T follicular helper cell (primary cell): ENCODE measurements around the gene PGAP1.

ENCODE experiments used
- DNase-seq: peaks from one replicate; pipeline ENCODE4 v3.0.0-alpha.2; 2020; ENCODE audit warnings: low read depth

Gene PGAP1

GRCh38 chr2:196884368-196884767, 42.1 kb downstream of the PGAP1 start:
- DNase-seq, result no peak

GRCh38 chr2:196876364-196876763, 50.1 kb downstream of the PGAP1 start:
- DNase-seq, result no peak

GRCh38 chr2:196875414-196875813, 51.1 kb downstream of the PGAP1 start:
- no peak for DNase-seq

- DNase-seq, result no peak
Observed at GRCh38 chr2:196873511-196873910, 53.0 kb downstream of the PGAP1 start.

GRCh38 chr2:196854629-196855028, 71.9 kb downstream of the PGAP1 start:
- DNase-seq, result no peak

- DNase-seq, result no peak
Observed at GRCh38 chr2:196853301-196854087, 73.0 kb downstream of the PGAP1 start.

- no peak for DNase-seq
Observed at GRCh38 chr2:196851088-196851487, 75.4 kb downstream of the PGAP1 start.

GRCh38 chr2:196849895-196850294, 76.6 kb downstream of the PGAP1 start:
- no peak for DNase-seq

GRCh38 chr2:196846295-196846694, 80.2 kb downstream of the PGAP1 start:
- DNase-seq, result no peak

- no peak for DNase-seq
Observed at GRCh38 chr2:196845371-196845770, 81.1 kb downstream of the PGAP1 start.

- DNase-seq, result no peak
Observed at GRCh38 chr2:196840171-196840570, 86.3 kb downstream of the PGAP1 start.

GRCh38 chr2:196839574-196839973, 86.9 kb downstream of the PGAP1 start:
- DNase-seq, result no peak

GRCh38 chr2:196836440-196836839, 90.1 kb downstream of the PGAP1 start:
- no peak for DNase-seq

- DNase-seq, result no peak
Observed at GRCh38 chr2:196830701-196831100, 95.8 kb downstream of the PGAP1 start.

GRCh38 chr2:196827356-196827755, 99.2 kb downstream of the PGAP1 start:
- no peak for DNase-seq

- DNase-seq, result no peak
Observed at GRCh38 chr2:196823750-196824522, 102.6 kb downstream of the PGAP1 start.

GRCh38 chr2:196821195-196821594, 105.3 kb downstream of the PGAP1 start:
- DNase-seq, result no peak

- DNase-seq, result no peak
Observed at GRCh38 chr2:196809260-196809659, 117.2 kb downstream of the PGAP1 start, which contains the start of gene C2orf66. Gene C2orf66 (minus strand): TSS chr2:196809355. CDS start chr2:196809336, 19 bp downstream.

- DNase-seq, result no peak
Observed at GRCh38 chr2:196808083-196808665, 118.3 kb downstream of the PGAP1 start.

GRCh38 chr2:196804381-196804780, 122.1 kb downstream of the PGAP1 start:
- no peak for DNase-seq

- no peak for DNase-seq
Observed at GRCh38 chr2:196802401-196802800, 124.1 kb downstream of the PGAP1 start.

- no peak for DNase-seq
Observed at GRCh38 chr2:196801674-196802261, 124.7 kb downstream of the PGAP1 start.
